ENCODE measurements around the gene MED27.
"Not testable (repeated sequence)": the region's sequence is repeated elsewhere in the genome, so short reads cannot be mapped to it uniquely, and the experiment has no call there.

Gene MED27

DNA sequence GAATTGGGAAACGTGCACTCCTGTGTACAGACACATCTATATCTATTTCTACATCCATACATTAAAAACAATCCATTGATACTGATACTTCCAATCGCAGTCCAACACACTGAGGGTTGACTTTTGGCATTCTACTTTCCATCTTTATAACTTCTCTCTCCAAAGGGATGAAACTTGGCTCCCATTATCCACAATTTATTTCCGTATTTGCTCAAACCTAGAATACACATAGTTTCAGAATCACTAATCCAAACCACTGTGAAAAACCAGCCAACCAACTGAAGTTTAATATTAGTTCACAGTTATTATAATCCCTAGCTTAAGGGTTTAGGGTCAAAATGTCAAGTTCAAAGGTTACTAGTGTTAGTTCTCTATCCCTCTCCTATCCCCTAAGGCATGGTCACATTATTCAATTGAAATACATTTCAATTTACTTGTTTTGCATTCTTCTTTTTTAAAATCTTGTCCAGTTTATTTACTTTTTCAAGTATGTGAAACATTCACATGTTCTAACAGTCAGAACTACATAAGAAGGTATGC is 156.5 kb downstream of the MED27 start:
- DNase-seq (ENCODE audit: low read depth in 2 of 2) = no peak

DNA sequence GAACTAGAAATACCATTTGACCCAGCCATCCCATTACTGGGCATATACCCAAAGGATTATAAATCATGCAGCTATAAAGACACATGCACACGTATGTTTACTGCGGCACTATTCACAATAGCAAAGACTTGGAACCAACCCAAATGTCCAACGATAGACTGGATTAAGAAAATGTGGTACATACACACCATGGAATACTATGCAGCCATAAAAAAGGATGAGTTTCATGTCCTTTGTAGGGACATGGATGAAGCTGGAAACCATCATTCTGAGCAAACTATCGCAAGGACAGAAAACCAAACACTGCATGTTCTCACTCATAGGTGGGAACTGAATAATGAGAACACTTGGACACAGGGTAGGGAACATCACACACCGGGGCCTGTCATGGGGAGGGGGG is 158.0 kb downstream of the MED27 start:
- DNase-seq (ENCODE audit: low read depth in 2 of 2) = not testable (repeated sequence)

DNA sequence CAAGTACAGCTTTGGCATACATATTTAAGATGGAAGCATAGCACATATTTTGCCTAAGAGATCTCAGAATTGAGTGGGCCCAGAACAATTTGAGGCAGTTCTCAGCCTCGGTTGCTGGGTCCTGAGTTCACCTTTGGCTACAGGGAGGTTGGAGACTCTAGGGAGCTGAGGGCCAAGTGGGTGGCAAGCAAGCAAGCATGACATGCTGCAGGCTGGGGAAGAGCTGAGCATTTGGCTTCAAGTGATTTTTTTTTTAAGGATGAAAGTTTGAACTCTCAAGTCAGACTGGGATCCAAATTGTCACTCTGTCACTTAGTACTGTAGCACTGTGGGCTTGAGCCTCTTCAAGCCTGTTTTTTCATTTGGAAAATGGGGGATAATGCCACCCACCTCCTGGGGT is 160.5 kb downstream of the MED27 start:
- DNase-seq (ENCODE audit: low read depth in 2 of 2) = no peak

DNA sequence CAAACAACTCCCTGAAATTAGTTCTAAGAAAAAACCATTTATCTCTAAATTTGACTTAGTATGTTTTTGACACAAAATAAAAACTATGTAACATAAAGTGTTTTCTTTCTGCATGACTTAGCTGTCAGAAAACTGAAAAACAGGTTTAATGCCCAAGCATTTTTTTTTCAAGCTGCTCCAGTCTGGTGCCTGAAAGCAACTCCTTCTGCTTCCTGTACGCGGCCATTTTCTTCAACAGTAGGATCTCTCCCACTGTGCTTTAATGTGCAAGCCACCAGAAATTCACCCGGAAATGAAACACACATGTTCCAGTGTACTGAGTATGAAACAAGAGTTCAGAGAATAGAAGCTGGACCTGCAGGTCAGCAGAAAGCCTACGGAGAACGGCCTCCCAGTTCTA is 161.2 kb downstream of the MED27 start:
- no peak for DNase-seq (ENCODE audit: low read depth in 2 of 2)

DNA sequence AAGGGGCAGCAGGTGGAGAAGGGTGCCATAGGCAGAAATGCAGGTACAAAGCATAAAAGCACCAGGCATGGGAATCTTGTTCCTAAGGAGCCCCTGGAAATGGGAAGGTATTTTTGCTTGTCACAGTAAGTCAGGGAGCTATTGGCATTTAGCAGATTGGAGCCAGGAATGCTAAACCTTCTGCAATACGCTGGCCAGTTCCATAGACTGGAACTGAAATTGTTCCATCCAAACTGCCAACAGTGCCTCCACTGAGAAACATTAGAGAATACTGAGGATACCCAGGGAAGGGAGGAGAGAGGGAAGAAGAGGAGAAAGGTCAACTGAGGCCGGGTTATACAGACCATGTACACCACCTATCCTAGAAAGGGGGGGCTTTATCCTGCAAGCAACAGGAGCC is 162.7 kb downstream of the MED27 start:
- no peak for DNase-seq (ENCODE audit: low read depth in 2 of 2)

DNA sequence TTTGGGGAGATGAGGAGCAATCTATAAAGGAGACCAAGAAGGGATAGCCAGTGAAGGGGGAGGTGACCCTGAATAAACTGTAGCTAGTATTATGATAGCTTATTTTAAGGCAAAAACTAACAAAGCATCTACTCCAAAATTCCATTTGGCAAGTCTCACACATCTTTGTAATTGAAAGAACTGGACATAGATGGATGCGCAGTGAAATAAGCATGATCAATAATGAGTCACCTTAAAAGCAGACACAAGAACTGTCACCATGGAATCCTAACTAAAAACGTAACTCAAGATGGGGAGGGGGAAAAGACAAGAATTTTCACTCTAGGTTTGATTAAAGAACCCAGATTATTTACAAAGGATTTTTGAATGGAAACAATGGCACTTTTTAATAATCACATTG is 164.5 kb downstream of the MED27 start:
- DNase-seq (ENCODE audit: low read depth in 2 of 2) = no peak

DNA sequence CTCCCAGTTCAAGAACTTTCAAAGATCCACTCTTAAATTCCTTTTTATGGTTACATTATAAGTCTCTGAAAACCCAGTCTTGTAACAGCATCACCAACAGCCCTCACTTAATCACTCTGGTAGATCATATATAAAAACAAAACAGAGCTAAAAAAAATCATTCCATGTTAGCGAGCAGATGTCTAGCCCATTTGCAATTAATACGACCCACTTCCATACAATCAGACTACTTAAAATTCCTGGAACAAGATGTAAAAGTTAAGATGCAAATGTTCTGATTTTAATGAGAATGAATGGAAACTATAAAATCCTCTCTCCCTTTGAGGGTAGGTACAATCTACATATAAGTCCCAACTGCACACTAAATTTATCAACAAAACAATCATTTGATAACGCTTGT is 167.0 kb downstream of the MED27 start:
- DNase-seq (ENCODE audit: low read depth in 2 of 2) = no peak

DNA sequence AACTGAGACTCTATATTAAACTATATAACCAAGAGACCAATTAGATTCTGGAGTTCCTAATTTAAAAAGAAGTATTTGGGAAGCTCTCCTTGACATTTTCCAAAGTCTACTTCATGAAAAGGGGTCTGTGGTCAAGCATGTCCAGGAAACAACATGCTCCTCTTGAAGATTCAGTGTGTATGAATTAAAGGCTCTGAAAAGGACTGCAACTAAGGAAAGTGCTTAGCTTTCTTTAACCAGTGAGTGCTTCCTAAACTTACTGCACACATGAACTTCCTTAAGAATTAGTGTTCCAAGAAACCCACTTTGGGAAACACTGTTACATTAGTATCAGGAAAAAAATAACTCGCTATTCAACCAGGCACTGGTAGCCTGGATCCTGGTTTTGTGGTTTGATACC is 167.6 kb downstream of the MED27 start:
- DNase-seq (ENCODE audit: low read depth in 2 of 2) = no peak

DNA sequence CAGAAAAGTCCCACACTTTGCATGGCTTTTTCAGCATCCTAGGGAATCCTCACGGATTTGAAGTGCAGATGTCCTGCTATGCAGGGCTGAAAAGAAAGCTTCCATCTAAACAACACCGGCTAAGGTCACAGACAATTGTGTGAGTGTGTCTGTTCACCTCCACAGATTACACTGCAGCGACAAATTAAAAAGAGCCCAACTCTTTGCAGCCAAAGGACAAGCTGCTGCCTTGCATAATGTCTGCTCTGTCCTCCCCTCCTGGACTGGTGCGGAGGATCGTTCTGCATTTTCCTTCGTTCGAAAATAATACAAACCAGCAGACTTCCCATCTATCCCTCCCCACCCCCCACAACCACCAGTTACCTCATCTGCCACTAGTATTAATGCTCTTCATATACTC is 169.1 kb downstream of the MED27 start:
- no peak for DNase-seq (ENCODE audit: low read depth in 2 of 2)

DNA sequence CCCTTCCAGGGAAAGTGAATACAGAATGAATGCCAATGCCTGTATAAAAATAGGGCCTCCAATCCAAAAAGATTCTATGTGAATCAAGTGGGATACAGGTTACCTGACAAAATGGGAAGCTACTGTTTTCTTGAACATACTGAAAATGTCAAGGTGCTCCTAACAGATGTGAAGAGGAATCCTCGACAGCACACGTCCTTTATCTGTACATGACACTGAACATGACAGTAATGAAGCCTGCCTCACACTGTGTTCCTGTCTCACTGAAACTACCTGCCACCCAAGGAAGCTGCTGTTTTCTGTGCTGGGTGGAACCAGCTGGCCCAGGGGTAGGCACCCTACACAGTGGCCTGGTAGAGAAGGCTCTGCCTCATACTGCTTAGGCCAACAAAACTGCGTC is 174.5 kb downstream of the MED27 start:
- DNase-seq (ENCODE audit: low read depth in 2 of 2) = no peak

DNA sequence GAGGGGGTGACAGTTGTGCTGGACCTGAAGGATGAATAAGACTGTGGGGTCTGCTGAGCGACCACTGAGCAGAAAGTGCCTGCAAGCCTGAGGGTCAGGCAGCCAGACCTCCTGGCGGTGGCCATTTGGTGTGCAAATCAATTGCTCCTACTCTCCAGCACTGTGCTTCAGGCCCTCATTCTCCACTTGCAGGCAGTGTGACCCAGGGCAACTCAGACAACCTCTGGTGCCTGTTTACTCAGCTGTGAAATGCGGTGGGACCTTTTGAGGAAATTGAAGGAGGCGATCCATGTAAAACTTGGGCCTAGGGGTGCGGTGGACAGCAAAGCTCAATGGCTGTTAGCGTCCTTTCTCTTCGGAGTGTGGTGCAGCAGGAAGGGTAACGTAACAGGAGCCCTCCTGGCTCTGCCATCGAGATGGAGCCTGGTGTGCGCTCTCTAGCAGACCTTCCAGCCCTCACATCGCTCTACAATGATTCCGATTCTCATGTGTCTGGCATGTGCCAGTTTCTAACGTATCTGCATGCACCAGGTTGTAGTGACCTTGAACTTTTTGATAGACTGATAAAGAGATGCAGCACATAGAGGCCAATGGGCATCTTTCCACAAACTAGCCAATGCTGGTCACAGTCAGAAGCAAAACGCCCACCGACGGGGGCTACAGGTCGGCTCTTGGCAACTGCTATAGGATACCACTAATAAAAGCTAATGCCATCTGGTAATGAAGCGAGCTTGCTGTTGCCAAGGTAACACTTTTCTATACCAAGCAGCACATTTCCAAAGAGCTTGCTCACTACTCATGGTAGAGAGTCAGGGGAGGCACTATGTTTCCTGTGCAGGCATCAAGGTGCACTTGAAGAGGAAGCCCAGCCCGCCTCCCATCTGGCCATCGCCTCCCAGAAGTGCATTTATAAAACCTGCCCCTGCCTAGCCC is 180.1 kb downstream of the MED27 start:
- DNase-seq (ENCODE audit: low read depth in 2 of 2) = no peak

DNA sequence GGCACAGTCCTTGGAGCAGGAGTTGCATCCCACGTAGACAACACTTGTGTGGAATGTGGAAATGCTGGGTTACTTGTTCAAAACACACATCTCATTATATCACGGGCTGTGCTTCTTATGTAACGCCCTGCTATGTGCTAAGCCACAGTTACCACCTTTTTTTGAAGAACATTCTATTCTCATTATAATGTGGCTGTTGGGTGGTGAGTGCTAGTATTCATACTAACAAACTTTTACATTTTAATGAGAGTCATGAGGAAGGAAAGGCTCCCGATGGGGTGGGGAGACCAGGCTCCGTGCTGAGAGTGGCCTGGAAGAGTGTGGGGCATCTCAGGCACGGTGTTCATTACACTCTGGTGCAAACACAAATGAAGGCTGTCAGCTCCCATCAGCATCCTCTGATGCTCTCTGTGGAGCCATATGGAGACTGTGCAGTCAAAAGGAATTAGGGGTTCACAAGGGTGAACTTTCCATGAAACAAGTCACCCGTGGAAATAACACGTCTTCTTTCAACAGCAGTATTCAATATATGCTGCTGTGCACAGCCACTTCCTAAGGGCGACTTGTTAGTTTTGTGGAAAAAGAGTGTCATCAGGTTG is 186.7 kb downstream of the MED27 start:
- no peak for DNase-seq (ENCODE audit: low read depth in 2 of 2)

DNA sequence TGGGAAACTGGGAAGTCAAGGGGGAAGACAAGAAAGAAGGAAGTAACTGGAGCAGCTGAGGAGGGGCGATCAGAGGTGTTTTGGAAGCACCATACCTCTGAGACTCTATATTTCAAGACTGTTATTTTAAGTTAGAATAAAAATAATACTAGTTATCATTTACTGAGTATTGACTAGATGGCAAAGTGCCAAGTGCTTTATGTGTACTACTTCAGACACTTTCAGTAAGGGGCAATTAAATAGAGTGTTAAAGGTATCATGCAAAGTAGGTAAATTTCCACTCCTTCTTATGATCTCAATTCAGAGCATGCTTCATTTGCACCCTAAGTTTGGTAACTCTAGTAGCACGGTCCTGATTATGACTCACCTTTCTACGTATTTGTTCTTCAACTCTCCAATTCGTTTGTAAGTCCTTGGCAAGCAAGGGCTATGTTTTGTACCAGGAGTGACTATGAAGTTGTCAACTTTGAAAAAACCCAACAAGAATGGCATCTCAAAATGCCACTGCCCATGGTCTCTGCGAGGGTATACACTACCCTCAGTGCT is 187.4 kb downstream of the MED27 start:
- DNase-seq (ENCODE audit: low read depth in 2 of 2) = no peak

DNA sequence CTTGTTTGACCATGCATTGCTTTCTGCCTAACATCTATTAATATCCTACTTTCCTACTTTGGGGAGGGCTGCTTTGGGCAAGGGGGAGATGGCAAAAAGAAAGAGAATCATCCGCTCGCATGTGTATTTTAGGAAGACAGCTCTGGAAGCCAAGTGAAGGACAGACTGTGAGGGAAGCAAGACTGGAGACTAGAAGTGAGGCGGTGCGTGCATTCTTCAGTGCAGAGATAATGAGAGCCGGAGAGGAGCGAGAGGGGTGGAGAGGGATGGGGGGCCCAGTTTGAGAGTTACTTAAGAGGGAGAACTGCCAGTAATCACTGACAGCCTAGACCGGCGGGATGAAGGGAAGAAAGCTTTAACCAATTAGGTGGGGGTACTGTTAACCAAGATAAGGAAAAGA is 188.1 kb downstream of the MED27 start:
- no peak for DNase-seq (ENCODE audit: low read depth in 2 of 2)

DNA sequence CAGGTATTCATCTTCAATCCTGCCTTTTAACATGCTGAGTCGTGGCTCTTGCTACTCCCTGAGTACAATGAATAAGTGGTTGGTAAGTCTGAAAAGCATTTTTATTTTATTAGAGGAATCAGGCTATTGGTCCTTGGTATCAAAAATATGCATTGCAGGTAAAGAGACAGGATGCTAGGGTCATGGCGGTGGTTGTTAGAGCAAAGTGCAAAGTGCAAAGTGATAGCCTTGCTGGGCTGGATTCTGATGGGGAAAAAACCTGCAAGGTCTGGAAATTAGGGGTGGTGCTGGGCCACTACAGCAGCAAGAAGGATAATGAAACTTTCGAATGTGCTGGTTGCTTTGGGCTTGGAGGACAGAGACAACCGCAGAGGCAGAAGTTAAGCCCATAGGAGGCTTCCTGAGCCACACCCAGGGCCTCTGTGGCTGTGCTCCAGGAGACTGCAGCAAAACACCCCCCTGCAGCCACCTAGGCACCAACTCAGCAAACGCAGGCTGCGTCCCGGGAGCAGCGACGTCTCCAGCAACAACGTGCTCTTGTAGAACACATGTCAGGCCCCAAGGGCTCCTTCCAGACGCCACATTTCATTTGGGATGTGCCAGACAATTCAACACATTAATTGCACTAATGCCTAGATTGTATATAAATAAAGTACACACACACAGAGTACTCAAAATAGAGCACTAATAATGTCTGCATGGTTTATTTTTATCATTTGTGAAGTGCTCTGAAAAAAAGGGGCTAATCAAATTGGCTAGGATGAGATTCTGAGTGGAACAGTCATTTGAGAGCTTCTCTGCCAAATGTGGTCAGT is 190.0 kb downstream of the MED27 start:
- DNase-seq (ENCODE audit: low read depth in 2 of 2) = no peak

DNA sequence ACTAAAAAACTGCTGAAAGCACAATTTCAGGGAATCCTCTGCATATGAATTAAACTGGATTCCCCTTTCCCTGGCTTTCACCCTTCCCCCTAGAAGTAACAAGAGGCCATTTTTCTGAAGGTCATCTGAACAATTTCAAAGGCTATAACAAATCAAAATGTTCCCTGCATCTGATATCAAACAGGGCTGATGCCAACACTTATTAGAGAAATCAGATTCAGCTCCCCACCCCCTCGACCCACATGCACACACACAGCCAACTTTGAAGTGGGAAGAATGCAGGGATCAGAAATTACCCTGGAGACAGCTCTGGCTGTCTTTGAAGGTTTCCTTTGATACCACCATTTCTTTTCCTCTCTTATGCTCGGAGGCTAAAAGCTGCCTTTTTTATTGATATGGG is 190.7 kb downstream of the MED27 start:
- DNase-seq (ENCODE audit: low read depth in 2 of 2) = no peak

DNA sequence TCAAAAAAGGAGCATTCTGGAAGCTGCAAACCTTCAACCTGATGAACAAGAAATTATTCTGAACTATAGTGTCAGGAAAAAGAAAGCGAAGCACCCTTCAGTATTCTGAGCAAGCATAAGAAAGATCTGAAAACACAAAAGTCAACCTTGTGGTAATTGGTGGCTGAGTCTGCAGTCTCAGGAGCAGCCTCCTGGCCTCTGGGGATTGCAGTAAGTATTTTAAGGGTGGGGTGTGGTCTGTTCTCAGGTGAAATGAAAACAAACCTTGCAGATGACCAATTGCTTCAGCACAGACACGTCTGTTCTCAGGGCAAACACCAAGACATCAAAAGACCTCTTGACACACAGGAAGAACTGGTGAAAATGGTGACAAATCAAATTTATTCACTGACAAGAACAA is 192.0 kb downstream of the MED27 start:
- DNase-seq (ENCODE audit: low read depth in 2 of 2) = no peak

DNA sequence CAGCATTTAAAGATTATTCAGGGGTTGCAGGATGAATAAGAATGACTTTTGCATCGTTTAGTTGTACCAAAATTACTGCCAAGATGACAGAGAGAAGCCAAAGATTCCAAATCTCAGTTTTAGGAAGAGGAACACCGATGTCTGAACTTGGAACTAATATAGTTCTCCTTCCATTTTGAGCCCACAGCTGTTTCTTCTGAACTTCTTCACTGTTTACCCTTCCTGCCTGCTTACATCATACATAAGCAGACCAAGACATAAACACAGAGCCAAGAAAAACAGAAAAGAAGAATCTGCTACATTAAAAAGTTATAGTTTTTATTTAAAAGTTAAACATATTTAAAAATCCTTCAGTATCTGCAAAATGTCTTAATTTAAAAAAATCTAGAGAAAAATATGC is 192.8 kb downstream of the MED27 start:
- DNase-seq (ENCODE audit: low read depth in 2 of 2) = no peak

DNA sequence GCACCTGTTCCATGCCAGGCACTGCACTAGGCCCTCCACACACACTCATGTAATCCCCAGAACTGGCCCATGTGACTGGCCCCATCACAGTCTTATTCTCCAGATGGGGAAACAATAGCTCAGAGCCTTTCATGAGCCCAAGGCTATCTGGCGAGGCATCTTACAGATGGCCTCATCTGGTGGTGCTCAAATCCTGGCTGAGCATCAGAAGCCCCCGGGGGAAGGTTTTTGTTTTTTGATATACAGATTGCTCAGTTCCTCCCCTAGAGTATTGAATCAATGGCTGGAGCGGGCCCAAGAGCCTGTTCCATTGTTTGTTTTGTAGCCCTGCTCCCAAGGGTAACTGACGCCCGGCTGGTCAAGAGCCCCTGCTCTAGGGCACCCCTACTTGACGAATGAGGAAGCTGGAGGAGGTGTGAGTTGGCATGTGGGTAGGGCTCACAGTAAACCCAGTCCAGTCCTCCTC is 194.5 kb downstream of the MED27 start:
- DNase-seq (ENCODE audit: low read depth in 2 of 2) = no peak

DNA sequence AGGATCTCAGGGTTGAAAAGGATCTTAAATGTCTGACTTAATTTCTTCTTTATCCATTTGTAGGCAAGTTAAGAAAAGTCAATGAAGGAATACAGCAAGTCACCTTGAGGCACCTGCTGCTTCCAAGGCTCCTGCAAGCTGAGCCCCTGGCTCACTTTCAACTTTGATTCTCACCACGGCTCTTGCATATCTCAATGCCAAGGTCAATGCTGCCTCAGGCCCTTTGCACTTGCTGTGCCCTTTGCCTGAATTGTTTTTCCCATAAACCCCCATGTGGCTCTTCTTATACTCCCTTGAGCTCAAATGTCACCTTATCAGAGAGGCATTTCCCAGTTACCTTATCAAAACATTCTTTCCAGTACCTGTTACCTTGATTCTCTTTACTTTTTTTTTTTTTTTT is 195.4 kb downstream of the MED27 start:
- no peak for DNase-seq (ENCODE audit: low read depth in 2 of 2)

DNA sequence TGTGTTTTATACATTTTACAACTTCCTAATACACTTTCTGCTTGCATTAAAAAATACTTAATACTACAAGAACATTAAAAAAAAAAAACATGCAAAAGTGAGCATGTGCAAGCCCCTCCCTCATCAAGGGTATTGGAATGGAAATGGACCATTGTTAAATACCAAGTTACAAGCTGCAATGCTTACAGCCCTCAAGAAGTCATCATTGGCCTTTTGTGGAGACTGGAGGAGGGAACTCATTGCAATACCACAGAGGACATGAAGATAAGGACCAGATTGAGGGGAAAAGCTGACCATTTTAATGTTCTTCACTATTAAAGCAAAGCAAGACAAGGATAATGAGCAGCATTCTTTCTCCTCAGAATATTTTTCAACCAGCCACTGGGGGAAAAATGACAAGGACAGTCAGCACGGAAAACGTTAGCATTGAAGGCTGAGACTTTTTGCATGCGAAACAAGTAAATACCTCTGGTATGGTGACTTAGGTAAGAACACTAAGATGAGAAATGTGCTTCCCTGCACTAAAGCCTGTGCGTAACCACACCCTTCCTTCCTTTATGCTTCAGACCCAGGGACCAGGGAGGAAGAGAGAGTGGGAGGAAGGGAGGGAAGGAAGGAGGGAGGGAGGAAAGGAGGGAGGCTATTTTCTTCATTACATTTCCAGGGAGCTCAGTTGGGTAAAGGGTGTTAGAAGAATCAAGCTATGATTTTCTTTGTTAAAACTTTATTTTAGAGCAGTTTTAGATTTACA is 198.7 kb downstream of the MED27 start:
- DNase-seq (ENCODE audit: low read depth in 2 of 2) = no peak
